Stimulated activated CD8-positive, alpha-beta memory T cell treated with anti-CD3 and anti-CD28 coated beads, Interleukin-7, amount 100 ng/mL, for 4 hours (primary cell): ENCODE results near the gene TRMT2A.

Experiments
- DNase-seq, 2 donors: peaks; one replicate each; pipeline ENCODE4 v3.0.0-alpha.2; 2020; ENCODE audit warnings: low read depth in 2 of 2

TRMT2A gene

GRCh38 chr22:20149257-20150250, 32.5 kb upstream of the TRMT2A start:
- no peak for DNase-seq

- no peak for DNase-seq
Measured at GRCh38 chr22:20148414-20148813, 31.4 kb upstream of the TRMT2A start.

GRCh38 chr22:20147237-20147988, 30.4 kb upstream of the TRMT2A start:
- no peak for DNase-seq

- DNase-seq: no peak
Measured at GRCh38 chr22:20146777-20147176, 29.8 kb upstream of the TRMT2A start.

GRCh38 chr22:20145832-20146223, 28.8 kb upstream of the TRMT2A start:
- DNase-seq: no peak

- no peak for DNase-seq
Measured at GRCh38 chr22:20145206-20145831, 28.3 kb upstream of the TRMT2A start.

GRCh38 chr22:20143883-20144665, 27.0 kb upstream of the TRMT2A start:
- no peak for DNase-seq

GRCh38 chr22:20142711-20143621, 25.9 kb upstream of the TRMT2A start:
- no peak for DNase-seq

- DNase-seq: no peak
Measured at GRCh38 chr22:20141186-20142077, 24.4 kb upstream of the TRMT2A start.

GRCh38 chr22:20140521-20140964, 23.5 kb upstream of the TRMT2A start:
- no peak for DNase-seq

- DNase-seq: no peak
Measured at GRCh38 chr22:20140107-20140445, 23.1 kb upstream of the TRMT2A start.

GRCh38 chr22:20139391-20140106, 22.5 kb upstream of the TRMT2A start:
- no peak for DNase-seq

- DNase-seq: no peak
Measured at GRCh38 chr22:20138868-20139267, 21.8 kb upstream of the TRMT2A start.

GRCh38 chr22:20138417-20138738, 21.4 kb upstream of the TRMT2A start:
- no peak for DNase-seq

GRCh38 chr22:20137671-20138416, 20.8 kb upstream of the TRMT2A start:
- no peak for DNase-seq

- no peak for DNase-seq
Measured at GRCh38 chr22:20137113-20137512, 20.1 kb upstream of the TRMT2A start.

GRCh38 chr22:20136603-20136873, 19.5 kb upstream of the TRMT2A start:
- no peak for DNase-seq

- DNase-seq: no peak
Measured at GRCh38 chr22:20135806-20136602, 19.0 kb upstream of the TRMT2A start.
